A172 (cell line): ENCODE results near the gene MTMR10. TPM values are rescaled to one million over a fixed set of nuclear protein-coding genes. Genes with fewer than 3 reads are reported as not detected.

ENCODE experiments used
- DNase-seq: peaks from one replicate; pipeline ENCODE4 v3.0.0-alpha.2; 2015; ENCODE audit warnings: low spot score
- total RNA-seq: library from RNA; depleted of rRNA; stranded (reverse); fragments of >200 nt; shearing (Covaris generic); gene quantifications from 2 replicates; pipeline ENCODE4 v1.2.3, GENCODE V29; 2014; rRNA removed

The MTMR10 gene
- total RNA-seq, 1 experiment from 2014 or later = 20.9 TPM

DNA sequence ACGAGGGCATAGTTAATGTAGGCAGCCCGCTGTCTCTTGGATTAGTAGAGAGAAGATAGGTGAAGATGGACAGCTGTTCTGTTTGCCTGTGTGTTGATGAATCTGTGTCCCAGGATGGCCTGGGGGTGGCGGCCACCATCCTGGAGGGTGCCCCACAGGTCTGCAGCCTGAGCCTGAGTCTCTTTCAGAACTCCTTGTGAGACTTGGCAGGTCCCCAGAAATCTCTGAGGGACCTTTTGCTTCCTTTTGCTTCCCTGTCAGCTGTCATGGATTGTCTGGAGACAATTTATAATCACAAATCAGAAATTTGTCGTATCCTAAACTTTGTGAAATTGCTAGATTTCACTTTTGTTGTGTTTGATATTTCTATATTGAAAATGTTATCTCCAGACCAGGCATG lies 70.3 kb downstream of the MTMR10 start:
- no peak for DNase-seq

GRCh38 chr15:30919877-30920550 lies 71.4 kb downstream of the MTMR10 start:
- DNase-seq = no peak

GRCh38 chr15:30918366-30918765 lies 73.1 kb downstream of the MTMR10 start:
- DNase-seq = no peak

- DNase-seq = no peak
These were observed 73.8 kb downstream of the MTMR10 start for GRCh38 chr15:30917675-30918074.

- no peak for DNase-seq
These were observed 74.4 kb downstream of the MTMR10 start for GRCh38 chr15:30917013-30917412.

- DNase-seq = no peak
These were observed 77.7 kb downstream of the MTMR10 start for GRCh38 chr15:30913761-30914160.

GRCh38 chr15:30906366-30906765 lies 85.1 kb downstream of the MTMR10 start:
- DNase-seq = no peak

GRCh38 chr15:30905821-30906220 lies 85.6 kb downstream of the MTMR10 start:
- DNase-seq = no peak

- DNase-seq = no peak
These were observed 86.6 kb downstream of the MTMR10 start for GRCh38 chr15:30904812-30905211.

DNA sequence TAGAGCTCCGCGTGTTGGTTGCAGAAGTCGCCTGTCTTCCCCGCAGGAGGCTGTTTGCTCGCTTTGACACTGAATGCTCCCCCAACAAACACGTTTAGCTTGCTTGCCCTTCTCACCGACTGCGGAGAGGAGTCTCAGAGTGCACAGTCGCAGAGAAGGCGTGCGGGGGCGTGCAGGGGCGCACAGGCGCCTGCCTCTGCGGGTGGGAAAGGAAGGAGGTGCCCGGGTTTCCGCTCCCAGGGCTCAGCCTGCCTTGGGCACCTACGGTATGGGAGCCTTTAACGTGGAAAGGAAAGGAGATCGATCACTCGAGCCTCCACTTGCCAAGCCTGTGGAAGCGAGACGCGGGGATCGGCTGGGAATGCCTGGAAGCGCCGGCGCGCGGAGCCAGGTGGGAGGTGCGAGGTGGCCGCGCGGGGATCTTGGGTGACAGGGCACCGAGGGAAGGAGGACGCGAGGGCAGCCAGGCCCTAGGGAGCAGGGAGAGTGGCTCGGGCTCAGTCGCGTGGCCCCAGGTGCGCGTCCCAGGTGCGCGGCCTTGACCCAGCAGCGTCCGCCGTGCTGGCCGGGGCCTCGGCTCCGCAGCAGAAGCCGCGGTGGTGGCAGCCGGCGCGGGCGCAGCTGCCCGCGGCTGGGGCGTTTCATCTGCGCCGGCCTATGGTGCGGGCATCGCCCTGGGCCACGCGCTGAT lies 87.8 kb downstream of the MTMR10 start, which contains the start of gene FAN1:
Gene FAN1 (plus strand): TSS at position 419 of the 691 bp plus-strand sequence. CDS start 749 bp downstream, outside the sequence.
- peak; percentile 75 for DNase-seq

GRCh38 chr15:30901889-30902288 lies 89.5 kb downstream of the MTMR10 start:
- DNase-seq = no peak

- DNase-seq = no peak
These were observed 95.2 kb downstream of the MTMR10 start for GRCh38 chr15:30896211-30896606.

DNA sequence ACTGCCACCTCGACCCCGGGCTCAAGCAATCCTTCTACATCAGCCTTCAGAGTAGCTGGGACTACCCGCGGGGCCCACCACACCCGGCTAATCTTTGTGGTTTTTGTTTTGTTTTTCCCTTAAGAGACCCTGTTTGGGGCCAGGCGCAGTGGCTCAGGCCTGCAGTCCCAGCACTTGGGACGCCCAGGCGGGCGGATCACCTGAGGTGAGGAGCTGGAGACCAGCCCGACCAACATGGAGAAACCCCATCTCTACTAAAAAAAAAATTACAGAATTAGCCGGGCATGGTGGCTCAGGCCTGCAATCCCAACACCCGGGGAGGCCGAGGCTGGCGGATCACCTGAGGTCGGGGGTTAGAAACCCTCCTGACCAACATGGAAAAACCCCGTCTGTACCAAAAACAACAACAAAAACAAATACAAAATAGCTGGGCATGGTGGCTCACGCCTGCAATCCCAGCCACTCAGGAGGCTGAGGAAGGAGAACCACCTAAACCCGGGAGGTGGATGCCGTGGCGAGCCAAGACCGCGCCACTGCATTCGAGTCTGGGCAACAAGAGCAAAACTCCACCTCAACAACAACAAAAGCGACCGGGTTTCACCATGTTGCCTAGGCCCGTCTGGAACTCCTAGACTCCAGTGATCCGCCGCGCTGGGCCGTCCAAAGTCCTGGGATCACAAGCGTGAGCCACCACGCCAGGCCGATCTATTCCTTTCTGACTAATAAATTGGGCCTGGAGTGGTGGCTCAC lies 95.8 kb downstream of the MTMR10 start:
- DNase-seq = no peak

GRCh38 chr15:30889196-30889595 lies 102.2 kb downstream of the MTMR10 start:
- DNase-seq = no peak

Other genes starting within 250 kb of the MTMR10 start
- gene FAN1, start 87.7 kb downstream of the MTMR10 start, total RNA-seq = 17.7 and 21.9 TPM in 2 replicates
- gene TRPM1, start 110.1 kb upstream of the MTMR10 start, total RNA-seq = 0.05 TPM in 1 of 2 replicates, not detected in the other